SU-DHL-6 (cell line): ENCODE measurements around the gene RBM44.
"Not testable (repeated sequence)": the region's sequence is repeated elsewhere in the genome, so short reads cannot be mapped to it uniquely, and the experiment has no call there.

Experiments used
- H2AFZ ChIP-seq: fragments of 200-600 bp; sonication (generic); 2 replicates; pipeline ENCODE4 v1.6.1; 2014; ENCODE audit warnings: low read depth, mild to moderate bottlenecking, moderate library complexity, mixed read lengths, antibody characterized with exemption, low read length; ENCODE audit not compliant: severe bottlenecking
- H3F3A ChIP-seq: fragments of 200-600 bp; shearing (Covaris generic); 2 replicates; pipeline ENCODE4 v1.6.0; 2016; ENCODE audit warnings: antibody characterized with exemption, mild to moderate bottlenecking; ENCODE audit not compliant: insufficient read depth
- H3K27ac ChIP-seq: fragments of 200-600 bp; sonication (generic); 2 replicates; pipeline ENCODE4 v1.5.1; 2016; ENCODE audit warnings: low read depth, mild to moderate bottlenecking, low read length, moderate library complexity, mixed read lengths
- H3K27me3 ChIP-seq: fragments of 200-600 bp; sonication (generic), shearing (Covaris generic); 2 replicates; pipeline ENCODE4 v1.6.0; 2014; ENCODE audit warnings: mild to moderate bottlenecking, low read length
- H3K36me3 ChIP-seq: fragments of 200-600 bp; sonication (generic); 2 replicates; pipeline ENCODE4 v1.6.1; 2014; ENCODE audit warnings: mild to moderate bottlenecking, low read length, mixed read lengths
- H3K4me2 ChIP-seq: fragments of 300-600, 200-600 bp; shearing (Covaris generic), sonication (generic); 2 replicates; pipeline ENCODE4 v1.6.0; 2014; ENCODE audit warnings: low read length, low read depth, mild to moderate bottlenecking; ENCODE audit not compliant: poor library complexity, severe bottlenecking
- H3K4me3 ChIP-seq: fragments of 200-600 bp; sonication (generic); 2 replicates; pipeline ENCODE4 v1.5.1; 2014; ENCODE audit warnings: antibody characterized with exemption, low read length, mild to moderate bottlenecking, mixed read lengths; ENCODE audit not compliant: insufficient read depth, poor library complexity, severe bottlenecking
- H3K79me2 ChIP-seq: fragments of 200-600 bp; sonication (generic); 2 replicates; pipeline ENCODE4 v1.6.1; 2014; ENCODE audit warnings: mild to moderate bottlenecking, low read length, moderate library complexity; ENCODE audit not compliant: insufficient read depth
- H3K9ac ChIP-seq: fragments of 200-600 bp; sonication (generic); 2 replicates; pipeline ENCODE4 v1.7.0; 2014; ENCODE audit warnings: mild to moderate bottlenecking, low read length
- H3K9me2 ChIP-seq: fragments of 200-600 bp; sonication (generic); replicated peaks from 2 replicates; pipeline ENCODE4 v1.6.1; 2014; ENCODE audit warnings: low read length; ENCODE audit not compliant: insufficient read depth
- H3K9me3 ChIP-seq: fragments of 200-600 bp; sonication (generic); 2 replicates; pipeline ENCODE4 v1.6.1; 2014; ENCODE audit warnings: low read length, mixed read lengths; ENCODE audit not compliant: insufficient read depth
- H4K20me1 ChIP-seq: fragments of 200-600 bp; sonication (generic); 2 replicates; pipeline ENCODE4 v1.6.1; 2014; ENCODE audit warnings: low read depth, mild to moderate bottlenecking, antibody characterized with exemption, low read length, moderate library complexity, mixed read lengths
- EZH2phosphoT487 ChIP-seq: fragments of 200-600 bp; sonication (generic), shearing (Covaris generic); conservative IDR thresholded peaks from 2 replicates; pipeline ENCODE4 v1.6.1; 2018; ENCODE audit warnings: mild to moderate bottlenecking, antibody characterized with exemption, low read length, moderate library complexity, mixed read lengths
- TF ChIP-seq, protein P1 (sequence below): fragments of 200-600 bp; sonication (generic); IDR thresholded peaks from one replicate; pipeline ENCODE4 v1.5.1; 2017; ENCODE audit warnings: antibody characterized with exemption, mild to moderate bottlenecking, low read length, moderate library complexity; ENCODE audit not compliant: insufficient read depth, poor library complexity, severe bottlenecking

RBM44 gene

DNA sequence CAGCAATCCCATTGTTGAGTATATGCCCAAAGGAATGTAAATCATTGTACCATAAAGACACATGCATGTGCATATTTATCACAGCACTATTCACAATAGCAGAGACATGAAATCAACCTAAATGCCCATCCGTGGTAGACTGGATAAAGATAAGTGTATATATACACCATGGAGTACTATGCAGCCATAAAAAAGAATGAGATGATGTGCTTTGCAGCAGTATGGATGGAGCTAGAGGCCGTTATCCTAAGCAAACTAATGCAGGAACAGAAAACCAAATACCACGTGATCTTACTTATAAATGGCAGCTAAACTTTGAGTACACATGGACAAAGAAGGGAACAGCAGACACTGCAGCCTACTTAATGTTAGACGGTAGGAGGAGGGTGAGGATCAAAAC is 42.5 kb downstream of the RBM44 start:
- no peak overlapping the region for H3K9ac ChIP-seq
- no peak overlapping the region for H3K4me2 ChIP-seq
- no peaks in the 10 kb centered on the region for H3F3A ChIP-seq
- no peaks in the 10 kb centered on the region for H3K36me3 ChIP-seq
- no peak for TF ChIP-seq EZH2phosphoT487
- TF ChIP-seq, protein P1, sequence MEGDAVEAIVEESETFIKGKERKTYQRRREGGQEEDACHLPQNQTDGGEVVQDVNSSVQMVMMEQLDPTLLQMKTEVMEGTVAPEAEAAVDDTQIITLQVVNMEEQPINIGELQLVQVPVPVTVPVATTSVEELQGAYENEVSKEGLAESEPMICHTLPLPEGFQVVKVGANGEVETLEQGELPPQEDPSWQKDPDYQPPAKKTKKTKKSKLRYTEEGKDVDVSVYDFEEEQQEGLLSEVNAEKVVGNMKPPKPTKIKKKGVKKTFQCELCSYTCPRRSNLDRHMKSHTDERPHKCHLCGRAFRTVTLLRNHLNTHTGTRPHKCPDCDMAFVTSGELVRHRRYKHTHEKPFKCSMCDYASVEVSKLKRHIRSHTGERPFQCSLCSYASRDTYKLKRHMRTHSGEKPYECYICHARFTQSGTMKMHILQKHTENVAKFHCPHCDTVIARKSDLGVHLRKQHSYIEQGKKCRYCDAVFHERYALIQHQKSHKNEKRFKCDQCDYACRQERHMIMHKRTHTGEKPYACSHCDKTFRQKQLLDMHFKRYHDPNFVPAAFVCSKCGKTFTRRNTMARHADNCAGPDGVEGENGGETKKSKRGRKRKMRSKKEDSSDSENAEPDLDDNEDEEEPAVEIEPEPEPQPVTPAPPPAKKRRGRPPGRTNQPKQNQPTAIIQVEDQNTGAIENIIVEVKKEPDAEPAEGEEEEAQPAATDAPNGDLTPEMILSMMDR = no peak
- H3K27me3 ChIP-seq = no peaks in the 10 kb centered on the region
- H4K20me1 ChIP-seq = no peaks in the 10 kb centered on the region
- no peak overlapping the region for H3K27ac ChIP-seq
- no peaks in the 10 kb centered on the region for H3K79me2 ChIP-seq
- no peaks in the 10 kb centered on the region for H3K9me3 ChIP-seq
- H3K4me3 ChIP-seq = no peak overlapping the region
- H3K9me2 ChIP-seq = no peaks in the 10 kb centered on the region
- no peak overlapping the region for H2AFZ ChIP-seq

DNA sequence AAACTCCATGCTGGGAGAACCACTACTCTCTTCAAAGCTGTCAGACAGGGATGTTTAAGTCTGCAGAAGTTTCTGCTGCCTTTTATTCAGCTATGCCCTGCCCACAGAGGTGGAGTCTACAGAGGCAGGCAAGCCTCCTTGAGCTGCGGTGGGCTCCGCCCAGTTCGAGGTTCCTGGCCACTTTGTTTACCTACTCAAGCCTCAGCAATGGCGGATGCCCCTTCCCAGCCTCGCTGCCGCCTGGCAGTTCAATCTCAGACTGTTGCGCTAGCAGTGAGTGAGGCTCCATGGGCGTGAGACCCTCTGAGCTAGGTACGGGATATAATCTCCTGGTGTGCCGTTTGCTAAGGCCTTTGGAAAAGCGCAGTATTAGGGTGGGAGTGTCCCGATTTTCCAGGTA is 50.4 kb downstream of the RBM44 start:
- H4K20me1 ChIP-seq, H3F3A ChIP-seq, H3K27me3 ChIP-seq, H3K9ac ChIP-seq, H3K36me3 ChIP-seq, H3K4me2 ChIP-seq, H3K27ac ChIP-seq, H3K4me3 ChIP-seq, H3K9me2 ChIP-seq, H2AFZ ChIP-seq, H3K79me2 ChIP-seq, H3K9me3 ChIP-seq: not testable (repeated sequence)

DNA sequence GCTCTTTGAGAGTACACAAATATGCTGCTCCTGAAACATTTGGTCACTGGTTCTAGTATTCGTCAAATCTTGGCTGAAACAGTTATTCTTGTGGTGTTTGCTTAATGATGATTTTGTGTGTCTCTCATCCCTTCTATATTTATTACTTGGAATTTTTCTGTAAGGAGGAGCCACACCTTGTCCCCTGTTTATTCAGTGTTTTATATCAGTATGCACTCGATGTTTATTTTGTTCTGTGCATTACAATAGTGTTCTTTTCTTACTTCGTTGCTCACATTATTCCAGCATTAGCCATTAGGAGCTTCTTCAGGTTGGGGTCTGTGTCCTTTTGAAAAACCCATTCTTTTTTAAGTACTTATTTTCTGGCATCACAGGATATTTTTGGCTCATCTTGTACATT is 55.7 kb downstream of the RBM44 start:
- Histone ChIP-seq H4K20me1 (no peaks in the 10 kb centered on the region), H3K36me3 (no peaks in the 10 kb centered on the region), H2AFZ (no peak overlapping the region), H3K4me3 (no peak overlapping the region), H3K27ac (no peak overlapping the region), H3K9me3 (no peaks in the 10 kb centered on the region), H3K27me3 (no peaks in the 10 kb centered on the region), H3F3A (no peaks in the 10 kb centered on the region), H3K79me2 (no peaks in the 10 kb centered on the region), H3K9ac (no peak overlapping the region), H3K4me2 (no peak overlapping the region), H3K9me2 (no peaks in the 10 kb centered on the region)
- TF ChIP-seq, protein P1 = no peak
- no peak for TF ChIP-seq EZH2phosphoT487

DNA sequence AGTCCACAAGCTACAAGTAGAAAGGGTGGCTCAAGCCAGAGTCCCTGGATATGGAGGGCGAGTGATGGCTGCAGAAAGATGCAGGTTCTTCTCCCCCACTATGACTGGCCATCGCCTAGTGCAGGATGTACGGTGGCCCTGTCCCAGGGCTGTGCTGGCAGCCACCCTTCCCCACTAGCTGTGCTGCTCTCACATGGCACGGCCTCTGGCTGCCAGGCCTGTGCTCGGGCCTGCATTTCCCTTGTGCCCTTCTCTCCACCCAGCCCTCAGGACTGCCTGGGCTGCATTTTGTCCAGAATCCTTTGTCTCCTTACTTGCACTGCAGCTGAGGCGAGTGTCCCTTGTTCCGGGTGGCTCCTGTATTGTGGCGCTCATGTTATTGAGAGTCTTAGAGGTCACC is 59.2 kb downstream of the RBM44 start:
- Histone ChIP-seq H3K36me3 (no peaks in the 10 kb centered on the region), H3K4me3 (no peak overlapping the region), H4K20me1 (no peaks in the 10 kb centered on the region), H3K79me2 (no peaks in the 10 kb centered on the region), H3K9me2 (no peaks in the 10 kb centered on the region), H3K9me3 (no peaks in the 10 kb centered on the region), H3K9ac (no peak overlapping the region), H3K27ac (no peak overlapping the region), H2AFZ (no peak overlapping the region), H3K4me2 (no peak overlapping the region), H3F3A (no peaks in the 10 kb centered on the region), H3K27me3 (no peaks in the 10 kb centered on the region)
- TF ChIP-seq, protein P1 = no peak
- no peak for TF ChIP-seq EZH2phosphoT487
